Measurements from ENCODE around the gene SPOCK3.
"Not testable (repeated sequence)": the region's sequence is repeated elsewhere in the genome, so short reads cannot be mapped to it uniquely, and the experiment has no call there.

SPOCK3 gene

DNA sequence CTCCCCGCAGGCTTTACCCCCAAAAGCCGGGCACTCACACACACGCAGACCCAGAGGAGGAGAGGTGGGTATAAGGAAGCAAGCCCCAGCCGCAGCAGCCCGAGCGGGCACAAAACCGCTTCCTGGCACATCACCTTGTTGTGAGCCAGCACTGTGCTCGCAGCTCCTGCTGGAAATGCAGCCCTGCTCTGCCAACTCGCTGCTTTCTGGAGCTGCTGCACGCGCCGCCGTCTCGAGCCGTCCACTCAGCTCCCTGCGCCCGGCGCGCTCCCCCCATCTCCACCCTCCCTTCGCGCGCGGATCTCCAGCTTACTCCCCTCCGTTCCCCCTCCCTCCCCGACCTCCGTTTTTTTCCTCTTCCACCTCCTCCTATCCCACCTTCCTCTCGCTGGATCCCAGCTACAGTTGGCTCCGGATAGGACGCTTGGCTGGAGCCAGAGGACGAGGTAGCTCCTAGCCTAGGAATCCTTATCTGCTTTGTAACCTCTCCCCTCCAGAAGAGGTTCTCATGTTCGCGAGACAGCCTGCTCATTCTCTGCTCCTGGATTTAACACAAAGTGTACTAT lies at the start of gene SPOCK3:
Gene SPOCK3 (minus strand): TSS at position 179 of the 566 bp plus-strand sequence.
- DNase-seq, result peak; percentile 11

GRCh38 chr4:167282171-167282864 lies 48.0 kb upstream of the SPOCK3 start:
- DNase-seq, result peak; percentile 0

GRCh38 chr4:167281545-167281944 lies 47.3 kb upstream of the SPOCK3 start:
- not testable (repeated sequence) for DNase-seq

DNA sequence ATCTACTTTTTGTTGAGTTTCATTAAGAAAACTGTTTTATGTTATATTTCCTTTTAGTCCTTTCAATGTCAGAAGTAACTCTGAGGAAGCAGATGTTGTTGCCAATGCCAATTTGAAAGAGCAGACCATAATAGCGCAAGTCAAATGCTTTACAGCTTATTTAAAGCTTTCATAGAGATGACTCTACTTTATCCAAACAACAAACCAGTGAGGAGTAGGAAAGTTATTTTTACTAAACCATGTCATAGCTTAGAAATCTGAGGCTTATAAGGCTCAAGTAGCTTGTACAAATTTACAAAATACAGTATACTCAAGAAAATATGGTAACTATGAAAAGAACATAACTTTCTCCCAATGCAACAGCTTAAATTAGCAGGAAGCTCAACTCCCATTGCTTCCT lies 40.1 kb upstream of the SPOCK3 start:
- DNase-seq, result no peak

DNA sequence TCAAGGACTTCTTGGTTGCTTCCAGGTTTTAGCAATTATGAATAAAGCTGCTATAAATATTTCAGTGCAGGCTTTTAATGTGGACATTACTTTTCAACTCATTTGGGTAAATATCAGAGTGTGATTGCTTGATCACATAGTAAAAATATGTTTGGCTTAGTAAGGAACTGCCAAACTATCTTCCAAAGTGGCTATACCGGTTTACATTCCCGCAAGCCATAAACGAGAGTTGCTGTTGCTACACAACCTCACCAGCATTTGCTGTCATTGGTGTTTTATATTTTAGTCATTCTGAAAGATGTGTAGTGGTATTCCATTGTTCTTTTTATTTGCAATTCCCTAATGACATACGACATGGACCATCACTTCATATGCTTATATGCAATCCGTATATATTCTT lies 30.9 kb upstream of the SPOCK3 start:
- no peak for DNase-seq

GRCh38 chr4:167248271-167248670 lies 14.0 kb upstream of the SPOCK3 start:
- DNase-seq, result no peak

DNA sequence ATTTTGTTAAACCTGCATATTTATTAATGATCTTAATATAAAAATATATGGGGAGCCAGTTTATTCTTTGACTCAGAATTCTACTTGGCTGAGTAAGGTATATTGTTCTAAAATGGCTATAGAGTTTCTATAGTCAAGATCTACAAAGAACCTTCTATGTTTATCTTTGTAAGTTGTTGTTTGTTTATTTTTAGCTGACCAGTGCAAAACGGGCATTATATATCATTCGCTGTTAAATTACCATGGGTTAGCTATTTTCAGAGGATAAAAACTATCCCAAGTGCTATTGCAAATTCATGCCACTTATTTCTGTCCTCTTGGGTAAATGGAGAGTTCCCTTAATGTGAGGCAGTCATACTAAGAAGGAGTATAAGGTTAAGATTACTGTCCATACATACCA lies 5.3 kb upstream of the SPOCK3 start:
- no peak for DNase-seq

- DNase-seq, result no peak
These were observed 3.9 kb upstream of the SPOCK3 start for GRCh38 chr4:167238226-167238625.

- DNase-seq, result peak; percentile 1
These were observed 494 bp downstream of the SPOCK3 start for GRCh38 chr4:167233685-167234315.

DNA sequence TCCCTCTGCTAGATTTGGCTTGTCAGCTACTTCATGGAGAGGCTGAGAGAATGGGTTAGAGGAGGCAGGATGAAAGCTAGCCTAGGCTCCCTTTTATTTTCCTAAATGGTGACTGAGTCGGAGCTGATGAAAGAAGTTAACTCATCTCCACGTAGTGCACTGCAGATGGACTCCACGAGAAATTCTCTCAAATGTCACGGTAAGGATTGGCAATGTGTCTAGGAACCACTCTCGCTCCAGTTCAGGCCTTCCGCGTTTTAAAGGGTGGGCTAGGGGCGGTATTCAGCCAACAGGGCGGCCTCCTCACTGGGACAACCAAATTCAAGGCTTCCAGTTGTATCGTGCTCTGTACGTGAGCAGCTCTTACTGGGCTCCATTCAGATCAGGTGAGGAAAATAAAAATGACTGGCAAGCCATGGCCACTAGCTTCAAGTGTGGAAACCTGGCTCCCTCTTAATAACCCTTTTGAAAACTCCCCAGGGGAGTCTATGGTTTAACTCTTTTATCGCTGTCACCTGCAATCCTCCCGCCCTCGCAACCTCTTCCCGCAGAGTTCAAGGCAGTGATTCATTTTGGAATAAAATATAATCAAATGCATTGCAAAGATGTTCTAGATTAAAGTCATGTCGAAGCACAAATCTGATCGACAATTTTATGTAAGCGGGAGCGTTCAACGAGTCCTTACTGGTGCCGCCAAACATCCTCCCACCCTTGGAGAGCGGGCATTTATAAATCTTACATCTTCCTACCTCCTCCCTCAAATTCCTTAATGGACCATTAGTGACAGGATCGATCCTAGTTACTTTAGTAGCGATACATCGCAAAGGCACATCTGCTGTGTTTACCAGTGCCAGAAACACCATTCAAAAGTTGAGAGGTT lies 1.2 kb downstream of the SPOCK3 start:
- DNase-seq, result no peak

DNA sequence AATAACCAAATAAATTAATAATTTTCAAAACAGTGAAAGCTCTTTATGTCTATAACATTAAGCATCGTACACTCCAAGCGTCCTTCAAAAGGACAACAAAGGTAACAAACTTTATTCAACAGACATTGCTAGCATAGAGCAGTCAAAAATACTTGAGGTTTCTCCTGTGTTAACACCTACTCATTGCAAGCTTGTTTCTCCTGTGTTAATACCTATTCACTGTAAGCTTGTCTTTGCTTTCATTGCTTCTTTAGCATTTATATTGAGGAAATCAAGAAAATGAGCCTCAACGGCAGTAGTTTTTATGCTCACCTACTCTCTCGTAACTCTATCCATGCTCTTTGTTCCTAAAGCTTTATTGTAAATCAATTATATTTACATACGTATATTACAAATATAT lies 3.5 kb downstream of the SPOCK3 start:
- no peak for DNase-seq

DNA sequence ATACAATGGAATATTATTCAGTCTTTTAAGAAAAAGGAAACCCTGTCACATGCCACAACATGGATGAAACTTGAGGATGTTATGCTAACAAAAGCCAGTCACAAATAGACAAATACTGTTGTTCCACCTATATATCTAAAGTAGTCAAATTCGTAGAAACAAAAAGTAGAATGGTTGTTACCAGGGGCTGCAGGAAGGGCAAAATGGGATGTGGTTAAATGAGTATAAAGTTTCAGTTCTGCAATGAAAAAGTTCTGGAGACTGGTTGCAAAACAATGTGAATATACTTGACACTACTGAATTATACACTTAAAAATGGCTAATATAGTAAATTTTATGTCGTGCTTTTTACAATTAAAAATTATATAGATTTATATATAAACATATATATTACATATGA lies 12.2 kb downstream of the SPOCK3 start:
- no peak for DNase-seq

- no peak for DNase-seq
These were observed 13.2 kb downstream of the SPOCK3 start for GRCh38 chr4:167221084-167221483.

DNA sequence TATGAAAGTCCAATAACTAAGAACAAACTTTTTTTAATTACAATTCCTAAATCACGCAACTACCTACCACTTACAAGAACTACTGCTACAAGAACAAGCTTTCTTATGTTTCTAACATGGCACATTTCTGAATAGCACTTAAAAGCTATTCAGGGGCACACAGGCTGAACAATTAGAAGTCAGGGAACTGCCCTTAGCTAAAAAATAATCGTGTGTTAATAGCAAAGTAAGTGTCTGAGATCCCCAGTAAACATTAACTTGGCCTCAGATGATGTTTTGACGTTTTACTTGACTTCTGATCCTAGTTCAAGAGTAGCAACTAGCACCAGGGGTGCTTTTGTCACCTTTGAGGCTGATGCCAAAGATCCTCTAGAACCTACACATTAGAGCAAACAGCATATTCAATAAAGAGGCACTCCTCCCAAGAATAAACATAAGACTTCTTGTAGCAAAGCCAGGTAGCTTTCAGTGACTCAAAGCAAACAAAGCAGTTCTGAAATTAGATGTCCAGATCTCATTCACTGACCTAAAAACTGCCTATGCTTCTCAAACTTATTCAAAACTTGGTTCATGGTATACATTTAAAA lies 16.2 kb downstream of the SPOCK3 start:
- no peak for DNase-seq

- no peak for DNase-seq
These were observed 17.5 kb downstream of the SPOCK3 start for GRCh38 chr4:167216783-167217182.

DNA sequence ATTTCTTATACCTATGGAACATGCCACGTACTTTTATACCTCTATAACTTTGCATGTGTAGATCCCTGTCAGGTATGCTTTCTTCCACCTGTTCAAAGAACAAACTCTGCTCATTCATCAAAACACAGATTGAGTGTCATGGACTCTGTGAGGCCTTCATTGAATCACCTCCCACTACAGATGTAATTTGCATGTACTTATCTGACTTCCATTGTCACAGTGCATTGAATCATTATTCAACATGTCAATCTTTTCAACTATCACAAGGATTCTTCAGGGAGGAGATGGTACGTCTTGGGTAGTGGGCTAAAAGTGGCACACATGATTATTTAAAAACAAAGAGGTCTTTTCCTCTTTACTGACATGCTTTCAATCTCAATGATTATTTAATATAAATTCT lies 24.1 kb downstream of the SPOCK3 start:
- no peak for DNase-seq

DNA sequence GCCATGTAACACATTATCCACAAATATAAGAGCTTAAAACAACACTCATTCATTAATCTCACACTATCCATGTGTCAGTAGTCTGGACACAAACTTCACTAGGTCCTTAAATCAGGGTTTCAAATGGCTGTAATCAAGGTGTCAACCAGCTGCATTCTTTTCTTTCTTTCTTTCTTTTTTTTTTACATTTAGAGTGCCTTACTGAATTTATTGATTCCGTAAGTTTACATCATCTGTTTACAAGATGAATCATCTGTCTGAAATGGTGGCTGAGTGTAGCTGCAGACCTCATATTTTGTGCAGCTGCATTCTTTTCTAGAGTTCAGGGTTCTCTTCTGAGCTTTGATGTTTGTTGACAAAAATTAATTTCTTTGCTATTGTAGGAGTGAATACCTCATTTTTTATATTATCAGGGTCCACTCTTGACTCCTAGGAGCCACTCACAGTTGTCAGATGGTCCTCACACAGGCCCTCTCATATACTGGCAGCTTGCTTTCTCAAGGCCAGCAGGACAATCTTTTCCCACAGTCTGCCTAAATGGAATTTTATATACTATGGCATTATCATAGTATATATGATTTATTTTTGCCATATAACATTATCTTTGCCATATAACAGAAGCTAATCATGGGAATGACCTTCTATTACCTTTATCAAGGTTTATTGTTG lies 37.8 kb downstream of the SPOCK3 start:
- peak; percentile 4 for DNase-seq

DNA sequence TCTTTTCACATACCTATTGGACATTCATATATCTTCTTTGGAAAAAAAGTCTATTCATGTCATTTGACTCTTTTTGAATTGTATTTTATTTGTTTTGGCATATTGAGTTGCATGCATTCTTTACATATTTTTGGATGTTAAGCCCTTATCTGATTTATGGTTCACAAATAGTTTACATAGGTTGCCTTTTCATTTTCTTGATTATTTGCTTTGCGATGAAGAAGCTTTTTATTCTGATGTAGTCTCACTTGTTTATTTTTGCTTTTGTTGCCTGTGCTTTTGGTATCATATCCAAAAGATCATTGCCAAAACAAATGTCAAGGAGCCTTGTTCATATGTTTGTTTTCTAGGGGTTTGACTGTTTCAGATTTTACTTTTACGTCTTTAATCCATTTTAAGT lies 43.9 kb downstream of the SPOCK3 start:
- no peak for DNase-seq

GRCh38 chr4:167185465-167185864 lies 48.8 kb downstream of the SPOCK3 start:
- DNase-seq, result no peak

- no peak for DNase-seq
These were observed 51.3 kb downstream of the SPOCK3 start for GRCh38 chr4:167183036-167183435.

DNA sequence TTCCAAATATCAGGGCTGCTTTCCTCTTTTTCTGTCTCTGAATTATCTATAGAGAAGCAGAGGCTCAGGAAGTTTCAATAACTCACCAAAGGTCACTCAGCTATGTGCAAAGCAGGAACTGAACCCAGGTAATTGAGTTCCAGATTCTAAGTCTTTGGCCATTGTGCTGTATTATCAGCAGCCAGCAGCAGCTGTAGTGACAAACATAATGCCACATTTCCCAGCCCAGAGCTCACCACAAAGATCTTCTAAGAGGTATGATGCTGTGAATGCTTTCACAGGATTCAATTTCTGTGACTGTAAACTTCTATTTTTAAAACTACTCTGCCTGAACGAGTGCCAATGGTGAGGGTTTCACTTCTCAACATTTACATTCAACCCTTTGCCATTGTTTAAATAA lies 56.4 kb downstream of the SPOCK3 start:
- DNase-seq, result no peak

DNA sequence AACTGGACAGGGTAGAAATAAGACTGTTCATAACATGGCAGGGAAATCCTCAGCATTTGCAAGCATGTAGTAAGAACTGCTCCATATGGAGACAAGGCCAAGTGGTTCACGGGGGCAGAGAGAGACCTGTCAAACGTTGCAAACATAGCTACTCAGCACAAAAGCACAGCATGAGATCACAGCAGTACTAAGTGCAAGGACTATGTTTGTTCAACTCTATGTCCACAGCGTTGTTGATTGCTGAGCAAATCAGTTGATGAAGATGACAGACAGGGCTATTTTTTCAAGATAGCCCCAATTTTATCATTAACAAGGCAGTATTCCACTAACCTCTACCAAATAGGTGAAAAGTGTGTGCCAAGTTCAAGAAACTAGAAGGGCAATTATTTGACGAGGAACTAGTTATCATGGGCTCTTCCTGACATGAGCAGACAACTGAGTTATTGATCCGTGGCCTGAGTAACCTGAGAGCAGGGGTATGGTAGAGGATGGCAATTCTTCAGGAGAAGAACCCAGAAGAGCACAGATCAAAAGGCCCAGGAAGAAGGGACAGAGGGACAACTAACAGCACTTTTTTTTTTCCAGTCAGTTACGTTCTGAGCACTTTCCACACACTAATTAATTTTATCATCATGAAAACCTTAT lies 57.4 kb downstream of the SPOCK3 start:
- no peak for DNase-seq

Data from EL (cell line).